Adipocyte (in vitro differentiated cells): Measurements from ENCODE around the gene KCNT2.

Source experiments
- DNase-seq: peaks from one replicate; pipeline ENCODE4 v3.0.0-alpha.2; 2015; ENCODE audit warnings: low read depth
- H3K27me3 ChIP-seq: replicated peaks from 2 replicates; pipeline ENCODE4 v1.7.0; 2013; ENCODE audit warnings: mild to moderate bottlenecking, low read length, moderate library complexity; ENCODE audit not compliant: control insufficient read depth, insufficient read depth
- H3K36me3 ChIP-seq: 2 replicates; pipeline ENCODE4 v1.7.0; 2013; ENCODE audit warnings: low read length, mild to moderate bottlenecking, moderate library complexity; ENCODE audit not compliant: control insufficient read depth, insufficient read depth, severe bottlenecking
- H3K4me1 ChIP-seq: 2 replicates; pipeline ENCODE4 v1.7.0; 2013; ENCODE audit warnings: mild to moderate bottlenecking, low read length, moderate library complexity; ENCODE audit not compliant: control insufficient read depth, insufficient read depth
- H3K4me3 ChIP-seq: 2 replicates; pipeline ENCODE4 v1.7.0; 2013; ENCODE audit warnings: mild to moderate bottlenecking, low read length, moderate library complexity
- H3K9ac ChIP-seq: 2 replicates; pipeline ENCODE4 v1.7.0; 2013; ENCODE audit warnings: mild to moderate bottlenecking, low read length, moderate library complexity
- H3K9me3 ChIP-seq: 2 replicates; pipeline ENCODE4 v1.7.0; 2013; ENCODE audit warnings: mild to moderate bottlenecking, low read length, moderate library complexity; ENCODE audit not compliant: control insufficient read depth

The KCNT2 gene

GRCh38 chr1:196637606-196638005, 29.4 kb upstream of the KCNT2 start:
- no peak overlapping the region for H3K4me3 ChIP-seq
- H3K4me1 ChIP-seq, result no peaks in the 10 kb centered on the region
- no peaks in the 10 kb centered on the region for H3K27me3 ChIP-seq
- no peaks in the 10 kb centered on the region for H3K36me3 ChIP-seq
- H3K9ac ChIP-seq, result no peak overlapping the region
- H3K9me3 ChIP-seq, result no peaks in the 10 kb centered on the region
- no peak for DNase-seq

- no peaks in the 10 kb centered on the region for H3K27me3 ChIP-seq
- no peaks in the 10 kb centered on the region for H3K36me3 ChIP-seq
- H3K9ac ChIP-seq, result no peak overlapping the region
- peak overlapping the region; percentile 23 for H3K4me3 ChIP-seq
- DNase-seq, result no peak
- peaks cover 19% of the 10 kb centered on the region for H3K9me3 ChIP-seq
- no peaks in the 10 kb centered on the region for H3K4me1 ChIP-seq
These were observed 20.6 kb upstream of the KCNT2 start for GRCh38 chr1:196628838-196629237.

DNA sequence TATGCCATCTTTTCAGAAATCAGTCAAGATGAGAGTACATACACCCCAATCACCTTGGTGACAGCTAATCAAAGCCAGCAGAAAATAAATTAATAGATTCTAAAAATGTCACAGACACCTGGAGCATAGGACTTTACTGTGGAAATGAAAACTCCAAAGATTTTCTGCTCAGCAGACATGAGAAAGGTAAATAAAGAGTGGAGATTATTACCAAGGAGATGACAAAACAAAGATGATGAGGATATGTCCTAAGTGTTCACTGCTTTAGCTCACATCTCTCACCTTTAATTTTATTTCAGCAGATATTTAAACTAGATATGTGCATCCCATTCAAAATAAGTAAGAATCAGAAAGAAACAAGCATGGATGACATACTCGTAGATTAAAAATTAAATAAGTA, 14.8 kb upstream of the KCNT2 start:
- no peaks in the 10 kb centered on the region for H3K4me1 ChIP-seq
- no peaks in the 10 kb centered on the region for H3K36me3 ChIP-seq
- H3K9me3 ChIP-seq, result peaks cover 3% of the 10 kb centered on the region
- no peak overlapping the region for H3K4me3 ChIP-seq
- no peak overlapping the region for H3K9ac ChIP-seq
- no peaks in the 10 kb centered on the region for H3K27me3 ChIP-seq
- DNase-seq, result no peak

- H3K36me3 ChIP-seq, result no peaks in the 10 kb centered on the region
- no peak overlapping the region for H3K4me3 ChIP-seq
- no peak overlapping the region for H3K9ac ChIP-seq
- no peaks in the 10 kb centered on the region for H3K4me1 ChIP-seq
- DNase-seq, result no peak
- no peaks in the 10 kb centered on the region for H3K27me3 ChIP-seq
- no peaks in the 10 kb centered on the region for H3K9me3 ChIP-seq
These were observed 11.5 kb upstream of the KCNT2 start for GRCh38 chr1:196619721-196620120.

DNA sequence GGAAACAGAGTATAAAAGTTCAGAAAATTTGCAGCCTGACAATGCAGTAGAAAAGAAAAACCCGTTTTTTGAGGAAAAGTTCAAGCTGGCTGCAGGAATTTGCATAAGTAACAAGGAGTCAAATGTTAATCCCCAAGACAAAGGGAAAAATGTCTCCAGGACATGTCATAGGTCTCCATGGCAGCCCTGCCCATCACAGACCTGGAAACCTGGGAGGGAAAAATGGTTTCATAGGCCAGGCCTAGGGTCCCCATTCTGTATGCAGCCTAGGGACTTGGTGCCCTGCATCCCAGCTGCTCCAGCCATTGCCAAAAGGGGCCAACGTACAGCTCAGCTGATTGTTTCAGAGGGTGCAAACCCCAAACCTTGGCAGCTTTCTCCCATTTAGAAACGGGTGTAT, 3.6 kb upstream of the KCNT2 start:
- H3K27me3 ChIP-seq, result no peaks in the 10 kb centered on the region
- no peaks in the 10 kb centered on the region for H3K36me3 ChIP-seq
- H3K9me3 ChIP-seq, result no peaks in the 10 kb centered on the region
- H3K4me3 ChIP-seq, result no peak overlapping the region
- H3K9ac ChIP-seq, result no peak overlapping the region
- H3K4me1 ChIP-seq, result peaks cover 4% of the 10 kb centered on the region
- no peak for DNase-seq

- no peaks in the 10 kb centered on the region for H3K36me3 ChIP-seq
These were observed 1.1 kb upstream of the KCNT2 start for GRCh38 chr1:196609370-196609737.

GRCh38 chr1:196607981-196608380, 259 bp downstream of the KCNT2 start:
- H3K27me3 ChIP-seq, result no peaks in the 10 kb centered on the region
- peak; percentile 47 for DNase-seq
- H3K36me3 ChIP-seq, result no peaks in the 10 kb centered on the region
- H3K4me1 ChIP-seq, result peaks cover 4% of the 10 kb centered on the region
- H3K4me3 ChIP-seq, result peak overlapping the region; percentile 78
- peak overlapping the region; percentile 55 for H3K9ac ChIP-seq
- H3K9me3 ChIP-seq, result no peaks in the 10 kb centered on the region

More at GRCh38 chr1:196609370-196609737, 1.1 kb upstream of the KCNT2 start:
- no peak overlapping the region for H3K9ac ChIP-seq
- H3K4me1 ChIP-seq, result peaks cover 4% of the 10 kb centered on the region
- DNase-seq, result no peak
- peak overlapping the region; percentile 78 for H3K4me3 ChIP-seq
- no peaks in the 10 kb centered on the region for H3K9me3 ChIP-seq
- H3K27me3 ChIP-seq, result no peaks in the 10 kb centered on the region

DNA sequence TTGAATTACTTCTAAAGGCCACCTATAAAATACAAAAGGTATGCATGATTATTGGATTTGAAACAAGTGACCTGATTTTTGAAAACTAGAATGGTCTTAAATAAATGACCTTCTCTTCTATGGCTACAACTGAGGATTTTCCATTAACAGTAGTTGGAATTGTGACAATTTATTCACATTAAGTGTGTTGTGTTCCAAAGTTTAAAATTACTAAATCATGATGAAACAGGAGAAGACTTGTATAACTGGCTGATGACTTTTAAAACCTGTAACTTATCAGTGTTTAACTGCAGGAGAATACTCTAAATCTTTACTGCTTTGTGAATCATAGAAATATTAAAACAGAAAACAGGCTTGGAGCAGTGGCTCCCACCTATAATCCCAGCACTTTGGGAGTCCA, 4.6 kb downstream of the KCNT2 start:
- Histone ChIP-seq H3K27me3 (no peaks in the 10 kb centered on the region), H3K9ac (no peak overlapping the region), H3K9me3 (no peaks in the 10 kb centered on the region)

DNA sequence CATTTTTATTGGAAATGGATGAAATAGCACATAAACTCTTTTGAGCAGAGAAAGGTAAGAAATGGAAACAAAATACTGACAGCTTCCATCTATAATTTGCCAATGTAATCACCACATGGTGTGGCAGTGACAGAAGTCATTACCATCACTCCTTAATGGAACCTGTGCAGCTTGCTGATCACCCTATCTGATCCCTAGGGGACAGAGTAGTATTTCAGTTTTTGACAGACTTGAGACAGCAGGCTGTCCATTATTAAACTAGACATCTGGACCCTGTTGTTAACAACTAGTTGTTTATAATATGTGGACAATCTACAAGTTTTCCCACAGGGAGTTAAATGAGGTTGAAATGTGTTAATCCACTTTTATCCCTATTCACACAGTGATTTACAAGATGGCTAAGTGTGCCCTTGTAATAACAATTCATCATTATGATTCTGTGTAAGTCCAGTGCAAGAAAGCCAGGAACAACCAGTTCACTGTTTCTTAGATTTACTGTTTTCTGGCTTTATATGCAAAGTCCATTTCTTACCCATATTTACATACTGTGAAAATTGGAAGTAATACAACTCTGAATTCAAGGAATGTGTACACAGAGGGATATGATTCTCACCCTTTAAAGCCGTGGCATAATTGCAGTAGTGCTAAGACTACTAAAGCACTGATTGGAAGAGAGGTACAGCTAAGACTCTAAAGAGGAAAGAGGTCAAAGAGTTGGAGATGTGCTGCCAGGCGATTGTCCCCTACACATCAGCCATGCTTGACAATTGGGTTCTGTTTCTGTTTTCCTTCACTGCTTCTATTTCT, 9.1 kb downstream of the KCNT2 start:
- Histone ChIP-seq H3K4me3 (no peak overlapping the region), H3K9me3 (no peaks in the 10 kb centered on the region)

More for the DNA sequence above, 4.6 kb downstream of the KCNT2 start:
- Histone ChIP-seq H3K4me3 (no peak overlapping the region), H3K4me1 (peaks cover 4% of the 10 kb centered on the region), H3K36me3 (no peaks in the 10 kb centered on the region)
- no peak for DNase-seq

GRCh38 chr1:196594700-196595099, 13.5 kb downstream of the KCNT2 start:
- H3K36me3 ChIP-seq, result no peaks in the 10 kb centered on the region
- DNase-seq, result no peak
- H3K4me3 ChIP-seq, result no peak overlapping the region
- H3K27me3 ChIP-seq, result no peaks in the 10 kb centered on the region
- no peak overlapping the region for H3K9ac ChIP-seq
- no peaks in the 10 kb centered on the region for H3K4me1 ChIP-seq
- no peaks in the 10 kb centered on the region for H3K9me3 ChIP-seq

More for the DNA sequence above, 9.1 kb downstream of the KCNT2 start:
- Histone ChIP-seq H3K36me3 (no peaks in the 10 kb centered on the region), H3K4me1 (no peaks in the 10 kb centered on the region), H3K27me3 (no peaks in the 10 kb centered on the region), H3K9ac (no peak overlapping the region)
- DNase-seq, result no peak

DNA sequence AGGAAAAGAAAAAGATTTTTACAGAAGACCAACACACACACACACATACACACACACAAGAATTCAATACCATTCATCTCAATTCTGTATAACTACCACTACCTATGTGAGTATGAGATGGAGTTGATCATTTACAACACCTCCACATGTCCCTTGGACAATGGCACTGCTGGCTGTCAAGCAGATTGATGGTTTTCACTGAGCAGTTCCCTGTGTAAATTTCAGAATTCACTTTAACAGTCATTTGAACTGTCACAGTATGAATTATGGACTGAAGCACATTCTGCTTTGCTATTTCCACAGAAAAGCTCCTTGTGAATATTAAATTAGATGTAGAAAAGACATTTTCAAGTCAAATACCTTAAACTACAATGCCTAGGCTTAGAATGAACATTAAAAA, 14.3 kb downstream of the KCNT2 start:
- Histone ChIP-seq H3K9me3 (no peaks in the 10 kb centered on the region), H3K27me3 (no peaks in the 10 kb centered on the region), H3K4me1 (no peaks in the 10 kb centered on the region), H3K36me3 (no peaks in the 10 kb centered on the region), H3K9ac (no peak overlapping the region), H3K4me3 (no peak overlapping the region)
- DNase-seq, result no peak

DNA sequence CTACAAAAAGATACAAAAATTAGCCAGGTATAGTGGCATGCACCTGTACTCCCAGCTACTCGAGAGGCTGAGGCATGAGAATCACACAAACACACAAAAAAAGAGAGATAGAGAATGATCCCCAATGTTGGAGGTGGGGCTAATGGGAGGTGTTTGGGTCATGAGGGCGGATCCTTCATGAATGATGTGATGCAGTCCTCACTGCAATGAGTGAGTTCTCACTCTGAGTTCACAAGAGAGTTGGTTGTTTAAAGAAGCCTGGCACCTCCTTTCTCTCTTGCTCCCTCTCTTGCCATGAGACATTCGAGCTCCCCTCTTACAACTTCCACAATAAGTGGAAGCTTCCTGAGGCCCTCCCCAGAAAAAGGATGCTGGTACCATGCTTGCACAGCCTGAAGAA, 17.3 kb downstream of the KCNT2 start:
- H3K9me3 ChIP-seq, result no peaks in the 10 kb centered on the region
- no peak for DNase-seq
- H3K36me3 ChIP-seq, result no peaks in the 10 kb centered on the region
- no peaks in the 10 kb centered on the region for H3K27me3 ChIP-seq
- H3K4me1 ChIP-seq, result no peaks in the 10 kb centered on the region
- no peak overlapping the region for H3K9ac ChIP-seq
- H3K4me3 ChIP-seq, result no peak overlapping the region
